ENCODE data around the gene ASPG.

The ASPG gene

GRCh38 chr14:104116756-104117340 is 31.3 kb downstream of the ASPG start:
- DNase-seq (ENCODE audit: low read depth): no peak

DNA sequence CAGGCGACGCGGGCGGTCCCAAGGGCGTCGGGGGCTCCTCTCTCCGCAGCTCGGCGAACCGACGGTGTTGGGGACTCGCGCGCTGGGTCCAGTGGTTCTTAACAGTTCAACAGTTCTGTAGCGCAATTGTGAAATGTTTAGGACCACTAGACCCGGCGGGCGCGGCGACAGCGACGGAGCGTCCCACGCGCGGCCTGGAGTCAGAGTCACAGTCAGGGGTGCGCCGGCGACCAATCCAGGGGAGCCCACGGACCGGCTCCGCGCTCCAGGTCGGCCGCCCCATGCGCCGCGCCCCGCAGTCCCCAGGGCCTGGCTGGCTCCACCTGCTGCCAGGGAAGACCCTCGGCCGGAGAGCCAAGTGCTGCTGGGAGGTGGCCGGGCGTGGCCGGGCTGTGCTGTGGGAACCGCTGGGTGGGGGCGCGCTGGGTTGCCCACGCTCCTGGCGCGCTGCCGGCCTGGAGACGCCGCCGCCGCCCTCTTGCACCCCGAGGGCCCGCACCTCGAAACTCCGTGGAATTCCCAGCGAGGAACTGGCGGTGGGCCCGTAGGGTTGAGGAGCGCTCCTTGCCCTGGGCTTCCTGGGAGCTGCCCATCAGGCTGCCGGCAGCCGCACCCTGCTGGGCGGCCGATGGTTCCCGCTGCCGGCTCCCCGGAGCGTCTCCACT is 32.0 kb downstream of the ASPG start:
- no peak for DNase-seq (ENCODE audit: low read depth)

DNA sequence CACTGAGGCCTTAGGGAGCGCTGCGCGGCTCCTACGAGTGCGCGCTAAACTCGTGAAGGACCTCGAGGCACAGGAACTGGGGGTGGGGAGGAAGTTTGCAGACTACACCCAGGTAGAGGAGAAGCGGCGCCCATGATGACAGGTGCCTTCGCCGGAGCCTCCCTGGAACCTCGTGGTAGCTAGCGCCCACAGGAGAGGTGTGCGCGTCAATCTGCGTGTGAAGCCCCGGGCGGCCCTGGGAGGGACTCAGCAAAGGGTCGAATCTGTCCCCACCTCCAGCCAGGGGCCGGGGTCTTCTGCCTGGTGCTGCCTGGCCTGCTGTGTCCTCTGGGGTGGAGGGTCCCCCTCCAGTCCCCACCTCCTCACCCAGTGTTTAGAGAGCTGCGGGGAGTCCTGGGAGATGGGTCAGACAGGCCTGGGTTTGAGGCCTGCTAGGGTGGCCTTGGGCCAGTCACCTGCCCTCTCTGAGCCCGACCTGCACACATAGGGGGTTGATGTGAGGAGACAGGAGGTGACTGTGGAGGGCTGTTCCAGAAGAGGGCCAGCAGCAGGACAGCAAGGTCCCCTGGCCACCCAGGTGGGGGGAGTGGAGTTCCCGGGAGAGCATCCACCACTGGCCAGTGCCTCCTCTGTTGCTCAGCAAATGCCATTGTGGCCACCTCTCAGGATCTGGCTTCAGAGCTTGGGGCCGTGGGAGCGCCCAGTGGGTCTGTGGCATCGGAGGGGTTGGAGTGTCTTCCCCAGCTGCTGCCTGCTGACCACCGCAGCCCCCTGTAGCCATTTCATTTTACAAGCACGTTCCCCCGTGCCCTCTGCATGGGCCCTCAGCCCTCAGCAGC is 32.7 kb downstream of the ASPG start:
- DNase-seq (ENCODE audit: low read depth): no peak

DNA sequence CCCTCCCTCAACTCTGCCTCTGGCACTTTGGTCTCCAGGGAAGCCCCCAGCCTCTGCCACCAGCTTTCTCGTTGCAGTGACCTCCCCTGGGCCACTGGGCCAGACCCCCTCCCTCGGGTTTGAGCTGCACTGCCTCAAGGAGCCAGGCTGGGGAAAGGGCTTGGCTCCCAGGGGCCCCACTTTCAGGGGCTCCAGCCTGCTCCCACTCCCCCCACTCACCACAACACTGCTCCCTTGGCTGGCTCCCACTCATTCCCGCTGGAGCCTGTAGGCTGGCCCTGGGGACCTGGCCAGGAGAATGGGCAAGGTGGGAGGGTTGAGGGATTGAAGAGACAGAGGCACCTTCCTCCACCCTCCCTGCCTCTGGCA is 33.6 kb downstream of the ASPG start:
- no peak for DNase-seq (ENCODE audit: low read depth)

GRCh38 chr14:104119488-104120251 is 34.2 kb downstream of the ASPG start:
- DNase-seq (ENCODE audit: low read depth): no peak

- DNase-seq (ENCODE audit: low read depth): no peak
Measured at GRCh38 chr14:104120281-104120741, 34.8 kb downstream of the ASPG start.

DNA sequence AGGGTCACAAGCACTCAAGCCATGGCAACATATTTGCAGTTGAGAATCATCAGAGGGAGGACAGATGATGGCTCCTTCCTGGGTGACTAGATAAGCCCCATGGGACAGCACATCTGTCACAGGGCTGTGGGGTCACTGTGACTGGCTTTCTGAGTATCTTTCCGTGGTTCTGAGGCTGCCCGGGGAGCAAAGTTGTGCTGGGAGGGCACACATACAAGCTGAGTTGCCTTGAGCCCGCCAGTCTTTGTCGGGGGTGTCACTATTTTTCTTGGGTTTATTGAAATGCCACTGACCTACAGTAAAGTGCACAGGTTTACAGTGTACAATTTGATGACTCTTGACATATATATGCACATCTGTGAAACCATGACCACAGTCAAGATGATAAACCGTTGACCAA is 35.6 kb downstream of the ASPG start:
- DNase-seq (ENCODE audit: low read depth): no peak

- DNase-seq (ENCODE audit: low read depth): no peak
Measured at GRCh38 chr14:104123879-104124278, 38.4 kb downstream of the ASPG start.

DNA sequence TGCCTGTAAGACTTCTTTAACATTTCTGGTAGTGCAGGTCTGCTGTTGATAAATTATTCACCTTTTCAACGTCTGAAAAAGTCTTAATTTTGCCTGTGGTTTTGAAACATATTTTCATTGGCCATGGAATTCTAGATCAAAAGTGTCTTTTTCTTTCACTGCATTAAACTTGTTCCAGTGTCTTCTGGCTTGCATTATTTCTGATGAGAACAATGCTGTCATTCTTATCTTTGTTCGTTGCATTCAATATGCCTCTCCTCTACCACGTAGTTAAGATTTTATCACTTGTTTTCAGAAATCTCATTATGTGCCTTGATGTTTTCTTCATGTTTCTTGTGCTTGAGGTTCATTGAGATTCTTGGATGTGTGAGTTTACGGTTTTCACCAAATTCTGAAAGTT is 39.5 kb downstream of the ASPG start:
- DNase-seq (ENCODE audit: low read depth): no peak

DNA sequence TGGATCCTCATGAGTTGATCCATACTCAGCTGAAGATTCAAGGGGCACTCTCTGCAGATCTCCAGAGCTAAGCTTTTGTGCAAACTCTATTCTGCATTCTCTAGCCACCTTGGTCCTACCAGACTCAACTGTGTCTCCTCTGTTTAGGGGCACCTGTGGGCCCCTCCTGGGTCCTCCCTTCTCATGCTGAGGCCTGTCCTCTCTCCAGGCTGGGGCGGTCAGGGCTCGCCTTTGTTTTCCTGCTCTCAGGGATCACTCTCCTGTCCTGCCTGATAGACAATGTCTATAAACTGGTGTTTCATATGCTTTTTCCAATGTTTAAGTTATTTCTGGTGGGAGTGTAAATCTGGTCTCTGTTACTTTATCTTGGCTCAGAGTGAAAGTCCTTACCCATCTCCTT is 41.3 kb downstream of the ASPG start:
- no peak for DNase-seq (ENCODE audit: low read depth)

DNA sequence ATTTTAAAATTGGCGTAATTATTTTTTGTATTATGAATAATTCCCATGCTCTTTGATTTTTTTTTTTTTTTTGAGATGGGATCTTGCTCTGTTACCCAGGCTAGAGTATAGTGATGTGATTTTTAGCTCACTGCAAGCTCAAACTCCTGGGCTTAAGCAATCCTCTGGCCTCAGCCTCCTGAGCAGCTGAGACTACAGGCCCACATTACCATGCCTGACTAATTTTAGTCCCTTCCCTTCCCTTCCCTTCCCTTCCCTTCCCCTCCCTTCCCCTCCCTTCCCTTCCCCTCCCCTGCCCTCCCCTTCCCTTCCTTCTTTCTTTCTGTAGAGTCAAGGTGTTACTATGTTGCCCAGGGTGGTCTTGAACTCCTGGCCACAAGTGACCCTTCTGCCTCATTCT is 43.5 kb downstream of the ASPG start:
- no peak for DNase-seq (ENCODE audit: low read depth)

GRCh38 chr14:104129556-104129955 is 44.1 kb downstream of the ASPG start:
- DNase-seq (ENCODE audit: low read depth): no peak

- no peak for DNase-seq (ENCODE audit: low read depth)
Measured at GRCh38 chr14:104130974-104131651, 45.6 kb downstream of the ASPG start.

- DNase-seq (ENCODE audit: low read depth): no peak
Measured at GRCh38 chr14:104131968-104132732, 46.6 kb downstream of the ASPG start.

DNA sequence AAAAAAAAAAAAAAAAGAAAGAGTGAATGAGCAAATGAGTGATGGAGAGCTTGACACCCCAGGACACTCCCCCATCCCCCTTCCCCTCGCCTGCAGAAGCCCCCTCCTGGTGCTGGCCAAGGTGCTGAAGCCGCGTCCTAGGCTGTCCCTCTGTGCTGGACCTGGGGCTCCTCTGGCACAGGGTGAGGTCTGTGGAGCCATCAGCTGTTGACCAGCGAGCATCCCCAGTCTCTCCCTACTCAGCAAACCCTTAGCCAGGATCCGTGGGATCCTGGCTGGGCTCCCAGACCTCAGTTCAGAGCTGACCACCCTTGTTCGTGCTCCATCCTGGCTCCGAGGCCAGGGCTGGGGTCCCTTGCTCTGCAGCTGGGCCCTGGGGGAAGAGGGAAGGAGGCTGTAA is 47.5 kb downstream of the ASPG start:
- DNase-seq (ENCODE audit: low read depth): no peak

GRCh38 chr14:104133496-104133895 is 48.0 kb downstream of the ASPG start:
- no peak for DNase-seq (ENCODE audit: low read depth)

DNA sequence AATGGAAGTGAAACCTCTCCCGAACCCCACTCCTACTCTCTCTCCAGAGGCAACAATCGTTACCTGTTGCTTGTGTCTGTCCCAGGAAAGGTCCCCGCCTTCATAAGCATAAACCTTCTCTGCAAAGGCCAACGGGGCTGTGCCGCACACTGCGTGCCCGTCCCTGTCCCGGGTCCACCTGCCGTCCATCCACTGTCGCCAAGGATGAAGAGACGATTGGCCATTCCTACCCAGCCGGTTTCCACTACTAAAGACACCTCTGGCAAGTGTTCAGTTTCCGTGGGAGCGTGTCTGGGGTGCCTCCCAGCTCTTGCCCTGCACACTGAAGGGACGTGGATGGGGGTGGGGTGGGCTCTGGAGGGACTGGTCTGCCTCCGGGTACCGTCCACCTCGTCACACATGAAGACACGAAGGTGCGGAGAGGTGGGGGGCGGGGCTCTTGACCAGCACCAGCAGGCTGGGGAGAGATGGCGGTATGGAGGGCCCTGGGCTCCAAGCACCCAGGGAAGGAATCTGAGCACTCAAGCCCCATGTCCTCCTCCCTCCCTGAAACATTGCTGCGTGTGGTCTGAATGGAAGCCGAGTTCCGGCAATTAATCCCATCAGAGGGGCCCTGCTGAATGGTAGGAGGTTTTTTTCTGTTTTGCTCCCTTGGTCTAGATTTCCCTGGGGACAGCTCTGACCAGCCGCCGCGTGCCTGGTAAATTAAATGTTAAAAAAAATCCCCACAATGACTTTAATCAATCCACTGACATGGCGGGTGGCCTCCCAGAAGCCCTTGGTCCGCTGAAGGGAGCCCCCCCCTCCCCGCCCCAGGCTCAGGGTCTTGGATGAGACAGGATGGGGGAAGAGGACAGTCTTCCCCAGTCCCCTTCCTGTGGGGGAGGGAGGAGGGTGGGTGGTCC is 48.8 kb downstream of the ASPG start:
- DNase-seq (ENCODE audit: low read depth): no peak

DNA sequence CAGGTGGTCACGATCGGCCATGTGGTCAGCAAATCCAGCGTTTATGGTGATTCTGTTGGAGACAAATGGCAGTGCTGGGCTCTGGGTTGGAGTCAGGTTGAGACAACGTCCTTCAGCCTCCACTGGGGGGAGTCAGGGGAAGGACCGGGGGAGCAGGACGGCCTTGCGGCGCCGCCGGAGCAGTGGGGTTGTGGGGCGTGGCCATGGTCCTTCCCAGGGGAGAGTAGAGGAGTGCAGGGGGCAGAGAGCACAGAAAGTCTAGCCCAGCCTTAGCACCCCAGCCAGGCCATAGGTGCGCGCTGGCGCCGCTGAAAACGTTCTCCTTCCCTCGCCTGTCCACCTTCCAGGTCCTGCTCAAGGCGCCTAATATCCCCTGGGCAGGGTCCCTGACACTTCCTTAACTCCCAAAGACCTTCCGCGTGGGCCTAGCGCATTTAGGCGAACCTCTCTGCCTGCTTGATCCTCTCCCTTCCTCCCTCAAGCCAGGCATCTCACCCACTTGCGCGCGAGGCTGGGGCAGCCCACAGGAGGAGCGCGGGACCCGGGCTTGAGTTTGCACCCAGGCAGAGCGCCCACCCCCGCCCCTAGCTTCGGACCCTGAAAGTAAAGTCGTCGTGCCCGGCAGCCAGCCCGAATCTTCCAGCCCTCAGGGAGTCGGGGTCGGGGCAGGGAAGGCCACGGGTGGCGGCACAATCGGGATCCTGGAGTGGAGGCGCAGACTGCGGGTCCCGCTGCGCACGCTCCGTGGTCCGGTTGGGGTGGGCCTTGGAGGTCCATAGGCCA is 49.8 kb downstream of the ASPG start:
- no peak for DNase-seq (ENCODE audit: low read depth)

DNA sequence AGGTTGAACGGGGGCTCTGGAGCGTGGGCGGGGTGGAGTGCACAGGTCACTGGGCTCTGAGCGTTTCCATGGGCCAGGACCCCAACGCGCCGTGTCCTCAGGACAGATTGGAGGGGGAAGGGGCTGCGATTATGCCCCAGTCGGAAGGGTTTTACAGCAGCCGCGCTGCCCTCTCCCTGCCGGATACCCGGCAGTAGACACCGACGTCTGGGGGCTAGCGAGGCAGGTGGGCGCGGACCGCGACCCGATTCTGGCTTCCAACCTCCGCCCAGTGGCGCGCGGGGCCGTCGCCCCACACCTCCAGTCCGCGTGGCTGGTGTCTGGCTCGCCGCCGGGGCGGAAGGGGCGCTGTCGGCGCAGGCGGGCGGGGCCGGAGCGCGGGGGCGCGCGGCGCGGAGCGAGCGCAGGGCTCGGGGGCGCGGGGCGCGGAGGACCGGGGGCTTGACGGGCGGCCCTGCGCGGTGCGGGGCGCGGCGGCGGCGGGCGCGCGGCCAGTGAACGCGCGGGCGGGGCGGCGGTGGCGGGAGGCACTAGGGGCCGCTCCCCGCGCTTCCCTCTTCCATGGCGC is 50.5 kb downstream of the ASPG start:
- DNase-seq (ENCODE audit: low read depth): no peak

All from stimulated activated CD8-positive, alpha-beta memory T cell treated with anti-CD3 and anti-CD28 coated beads, Interleukin-7, amount 100 ng/mL, for 24 hours (primary cell).